GM12891 (cell line): Measurements from ENCODE around the gene EVI5.

ENCODE experiments used
- PAX5 ChIP-seq: IDR thresholded peaks from 2 replicates; pipeline ENCODE4 v1.6.1; 2011; ENCODE audit warnings: low read length, moderate library complexity, mild to moderate bottlenecking; ENCODE audit not compliant: insufficient read depth, severe bottlenecking
- POLR2A ChIP-seq: IDR thresholded peaks from 2 replicates; pipeline ENCODE4 v1.6.1; 2011; ENCODE audit warnings: low read depth, low read length, control low read depth
- POLR2AphosphoS5 ChIP-seq: IDR thresholded peaks from 2 replicates; pipeline ENCODE4 v1.6.1; 2011; ENCODE audit warnings: low read depth, low read length, control low read depth
- POU2F2 ChIP-seq: IDR thresholded peaks from 2 replicates; pipeline ENCODE4 v1.6.1; 2011; ENCODE audit warnings: low read depth, mild to moderate bottlenecking, control low read depth, low read length, moderate library complexity
- SPI1 ChIP-seq: IDR thresholded peaks from 2 replicates; pipeline ENCODE4 v1.6.1; 2011; ENCODE audit warnings: low read depth, low read length, control low read depth
- TAF1 ChIP-seq: IDR thresholded peaks from 2 replicates; pipeline ENCODE4 v1.6.1; 2011; ENCODE audit warnings: low read depth, low read length, control low read depth

GRCh38 chr1:92662048-92662447 is 122.9 kb downstream of the EVI5 start:
- TF ChIP-seq POLR2A (no peak), POLR2AphosphoS5 (no peak), PAX5 (no peak), TAF1 (no peak), POU2F2 (no peak), SPI1 (no peak)
